ENCODE results near the gene BMP6.

Gene BMP6

GRCh38 chr6:7725849-7726415 lies at the start of gene BMP6:
Gene BMP6 (plus strand): TSS chr6:7726099. CDS start chr6:7726956, 857 bp downstream.
- DNase-seq = peak in 45 of 51 donors; percentile 9 to 84 (median 54)

- no peak for DNase-seq
Observed at GRCh38 chr6:7677229-7677628, 48.7 kb upstream of the BMP6 start.

DNA sequence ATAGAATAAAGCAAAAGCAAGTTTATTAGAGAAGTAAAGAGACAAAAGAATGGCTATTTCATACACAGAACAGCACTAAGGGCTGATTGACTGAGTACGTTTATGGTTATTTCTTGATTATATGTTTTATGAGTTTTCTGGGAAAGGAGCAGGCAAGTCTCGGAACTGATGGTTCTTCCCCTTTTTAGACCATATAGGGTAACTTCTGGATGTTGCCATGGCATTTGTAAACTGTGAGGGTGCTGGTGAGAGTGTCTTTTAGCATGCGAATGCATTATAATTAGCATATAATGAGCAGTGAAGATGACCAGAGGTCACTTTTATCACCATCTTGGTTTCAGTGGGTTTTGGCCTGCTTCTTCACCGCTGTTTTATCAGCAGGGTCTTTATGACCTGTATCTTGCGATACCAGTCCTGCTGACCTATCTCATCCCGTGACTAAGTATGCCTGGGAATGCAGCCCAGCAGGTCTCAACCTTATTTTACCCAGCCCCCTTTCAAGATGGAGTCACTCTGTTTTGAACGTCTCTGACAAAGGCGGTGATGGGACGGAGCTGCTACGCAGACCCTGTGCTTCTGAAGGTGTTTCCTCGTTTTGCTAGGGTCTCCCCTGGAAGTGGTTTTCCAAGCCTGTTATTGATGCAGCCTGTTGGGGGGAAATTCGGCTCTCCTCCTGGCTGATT lies 45.4 kb upstream of the BMP6 start:
- DNase-seq = no peak

DNA sequence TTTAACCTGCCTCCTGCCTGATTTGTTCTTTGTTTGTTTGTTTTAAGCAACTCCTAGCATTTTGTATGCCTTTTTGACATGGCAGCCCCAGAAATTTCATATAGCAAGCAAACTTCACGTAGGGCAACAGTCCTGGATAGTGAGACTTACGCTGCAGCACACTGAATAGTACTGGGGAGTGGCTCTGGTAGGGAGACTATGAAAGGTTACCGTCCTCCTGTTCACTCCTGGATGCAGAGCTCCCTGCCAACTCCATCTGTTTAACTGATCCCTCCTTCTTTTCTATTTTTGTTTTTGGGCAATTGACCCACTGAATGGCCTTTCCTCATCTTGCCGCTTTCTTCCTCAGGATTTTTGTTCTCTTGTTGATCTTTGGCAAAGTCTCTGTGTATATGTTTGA lies 44.5 kb upstream of the BMP6 start:
- no peak for DNase-seq

GRCh38 chr6:7684076-7684475 lies 41.8 kb upstream of the BMP6 start:
- DNase-seq = no peak

- no peak for DNase-seq
Observed at GRCh38 chr6:7684843-7685242, 41.1 kb upstream of the BMP6 start.

DNA sequence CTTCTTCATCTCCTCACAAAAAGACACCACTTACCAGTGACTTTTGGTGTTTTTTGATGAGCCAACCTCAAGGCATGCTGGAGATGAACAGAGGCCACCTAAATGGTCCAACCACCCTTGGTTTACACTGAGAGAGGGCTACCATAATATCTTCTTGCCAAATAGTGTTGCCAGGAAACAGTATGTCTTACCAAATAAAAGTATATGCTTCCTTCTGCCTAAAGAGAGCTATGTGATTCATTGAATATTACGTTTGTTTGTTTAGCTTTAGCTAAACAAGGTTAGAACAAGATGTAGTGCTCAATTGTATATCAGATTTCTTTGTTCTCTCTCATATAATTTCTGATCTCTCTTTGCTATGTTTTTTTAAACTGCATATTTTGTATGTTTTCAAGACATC lies 40.6 kb upstream of the BMP6 start:
- no peak for DNase-seq

DNA sequence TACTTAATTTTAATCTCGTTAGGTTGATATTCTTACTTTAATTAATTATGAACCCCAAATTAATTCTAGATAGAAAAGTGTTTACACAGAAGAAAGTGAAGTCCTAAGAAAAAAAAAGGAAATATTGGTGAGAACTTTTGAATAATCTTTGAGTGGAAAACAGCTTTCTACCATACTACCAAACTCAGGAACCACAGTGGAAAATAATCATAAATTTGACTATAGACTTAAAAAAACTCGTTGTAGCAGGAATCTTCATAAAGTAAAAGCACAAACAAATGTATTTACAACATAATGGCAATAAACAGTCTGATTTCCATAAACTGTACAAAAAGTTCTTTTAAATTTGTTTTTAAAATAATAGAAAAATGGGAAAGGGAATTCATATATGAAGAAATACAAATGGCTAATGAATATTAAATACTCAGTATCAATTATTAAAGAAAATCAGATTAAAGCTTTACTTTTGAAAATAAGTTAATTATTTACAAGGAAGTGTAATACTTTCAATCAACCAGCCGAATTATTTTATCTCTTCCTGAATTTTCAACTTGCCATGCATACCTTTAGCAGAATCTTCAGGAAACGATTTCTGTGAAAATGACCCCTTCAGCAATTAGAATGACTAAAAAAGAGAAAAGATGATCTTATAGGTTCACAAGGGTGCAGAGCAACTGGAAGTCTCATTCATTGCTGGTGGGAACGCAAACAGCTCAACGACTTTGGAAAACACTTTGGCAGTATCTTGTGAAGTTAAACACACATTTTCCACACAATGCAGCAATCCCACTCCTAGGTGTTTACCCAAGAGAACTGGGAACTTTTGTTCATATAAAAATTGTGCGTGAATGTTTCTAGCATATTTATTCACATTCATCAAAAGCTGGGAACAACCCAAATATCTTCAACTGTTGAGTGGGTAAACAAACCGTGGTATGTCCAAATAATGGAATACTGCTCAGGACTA lies 38.5 kb upstream of the BMP6 start:
- no peak for DNase-seq

GRCh38 chr6:7691021-7691420 lies 34.9 kb upstream of the BMP6 start:
- no peak for DNase-seq

GRCh38 chr6:7691675-7692452 lies 34.0 kb upstream of the BMP6 start:
- DNase-seq = peak in 1 of 51 donors; percentile 6

DNA sequence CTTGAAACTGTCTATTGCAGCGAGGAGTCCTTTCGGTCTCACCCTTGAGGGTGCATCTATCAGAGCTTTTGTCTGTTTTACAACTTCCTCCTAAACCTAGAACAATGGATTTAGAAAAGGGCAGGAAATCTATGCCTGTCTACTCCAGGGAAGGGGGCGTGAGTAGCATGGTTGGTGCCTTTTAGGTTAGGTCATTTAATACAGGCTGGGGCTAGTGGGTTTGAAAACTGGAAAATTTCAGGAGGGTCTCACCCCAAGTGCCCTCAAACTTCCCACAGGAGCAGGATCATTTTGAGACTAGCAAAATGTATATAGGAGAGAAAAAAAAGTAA lies 33.5 kb upstream of the BMP6 start:
- no peak for DNase-seq

DNA sequence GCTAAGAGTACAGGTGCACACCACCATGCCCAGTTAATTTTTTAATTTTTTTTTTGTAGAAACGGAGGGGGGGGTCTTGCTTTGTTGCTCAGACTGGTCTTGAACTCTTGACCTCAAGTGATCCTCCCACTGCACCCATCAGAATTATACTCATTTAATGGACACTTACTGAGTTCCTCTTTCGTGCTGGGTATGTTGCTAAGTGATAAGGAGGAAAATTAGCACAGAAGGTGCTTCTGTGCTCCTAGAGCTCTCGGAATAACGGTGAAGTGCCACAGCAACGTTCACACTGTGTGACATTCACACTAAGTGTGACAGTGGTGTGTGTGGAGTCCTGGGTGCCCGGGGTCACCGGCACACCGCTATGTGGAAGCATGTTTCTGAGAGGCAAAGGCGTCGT lies 32.1 kb upstream of the BMP6 start:
- DNase-seq = no peak

- no peak for DNase-seq
Observed at GRCh38 chr6:7696061-7696460, 29.8 kb upstream of the BMP6 start.

DNA sequence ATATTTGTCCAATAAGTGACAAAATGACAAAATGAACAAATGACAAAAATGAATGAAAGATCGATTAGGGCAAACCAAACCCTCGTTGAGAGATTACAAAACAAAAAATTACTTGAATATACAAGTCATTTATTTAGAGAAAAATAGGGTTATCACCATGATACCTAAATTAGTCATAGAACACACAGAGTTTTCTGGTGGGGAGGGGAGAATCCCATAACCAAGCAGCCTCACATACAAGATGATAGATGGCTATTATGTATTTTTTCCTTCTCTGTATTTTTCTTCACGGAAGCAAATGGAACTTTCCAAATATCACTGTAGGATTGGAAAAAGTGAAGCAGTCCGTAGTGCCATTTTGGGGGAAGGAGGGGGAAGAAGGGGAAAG lies 28.5 kb upstream of the BMP6 start:
- no peak for DNase-seq

GRCh38 chr6:7697820-7698623 lies 27.9 kb upstream of the BMP6 start:
- DNase-seq = peak in 2 of 51 donors; percentile 2 to 7

- DNase-seq = no peak
Observed at GRCh38 chr6:7701212-7701834, 24.6 kb upstream of the BMP6 start.

- no peak for DNase-seq
Observed at GRCh38 chr6:7703148-7703680, 22.7 kb upstream of the BMP6 start.

DNA sequence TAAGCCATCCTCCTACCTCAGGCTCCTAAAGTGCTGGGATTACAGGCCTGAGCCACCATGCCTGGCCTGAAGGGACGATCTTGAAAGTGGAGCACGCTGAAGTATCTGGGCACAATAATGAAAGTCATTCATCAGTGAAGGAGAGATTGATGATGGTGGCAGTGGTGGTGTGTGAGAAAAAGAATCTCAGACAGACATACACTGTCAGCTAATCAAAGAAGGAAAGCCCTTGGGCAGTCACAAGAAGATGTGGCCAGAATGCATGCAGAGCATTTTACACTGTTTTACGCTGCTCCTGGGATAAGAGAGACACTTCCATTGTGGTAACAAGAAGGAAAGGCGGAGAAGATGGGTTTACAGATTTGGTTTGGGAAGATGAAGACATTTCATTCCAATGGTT lies 20.4 kb upstream of the BMP6 start:
- no peak for DNase-seq

- no peak for DNase-seq
Observed at GRCh38 chr6:7706269-7706668, 19.6 kb upstream of the BMP6 start.

DNA sequence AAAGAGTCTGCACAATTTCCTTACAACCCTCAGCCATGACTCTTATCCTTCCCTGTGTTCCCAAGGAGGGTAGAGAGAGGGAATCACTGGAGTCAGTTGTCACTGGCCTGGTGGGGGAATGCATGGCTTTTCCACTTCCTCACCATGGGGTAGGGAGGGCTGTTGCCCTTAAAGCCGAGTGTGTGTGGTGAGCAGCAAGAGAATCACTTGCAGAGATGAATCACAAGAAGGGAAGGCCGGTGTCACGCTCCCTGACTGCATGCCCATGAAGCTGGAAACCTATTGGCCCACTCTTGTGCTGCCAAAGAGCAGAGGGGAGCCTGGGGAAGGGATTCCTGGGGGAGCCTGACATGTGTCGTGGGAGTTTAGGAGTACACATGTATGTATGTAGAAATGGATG lies 18.1 kb upstream of the BMP6 start:
- DNase-seq = no peak
